Stimulated activated CD8-positive, alpha-beta memory T cell treated with anti-CD3 and anti-CD28 coated beads, Interleukin-15, amount 100 ng/mL, for 1 hour (primary cell): ENCODE data around the gene PLEKHA7.
"Not testable (repeated sequence)": the region's sequence is repeated elsewhere in the genome, so short reads cannot be mapped to it uniquely, and the experiment has no call there.

Experiments used
- DNase-seq: peaks from one replicate; pipeline ENCODE4 v3.0.0-alpha.2; 2020; ENCODE audit warnings: low read depth

The PLEKHA7 gene

GRCh38 chr11:16938061-16938460 lies 76.2 kb downstream of the PLEKHA7 start:
- no peak for DNase-seq

GRCh38 chr11:16936643-16937042 lies 77.6 kb downstream of the PLEKHA7 start:
- DNase-seq = no peak

DNA sequence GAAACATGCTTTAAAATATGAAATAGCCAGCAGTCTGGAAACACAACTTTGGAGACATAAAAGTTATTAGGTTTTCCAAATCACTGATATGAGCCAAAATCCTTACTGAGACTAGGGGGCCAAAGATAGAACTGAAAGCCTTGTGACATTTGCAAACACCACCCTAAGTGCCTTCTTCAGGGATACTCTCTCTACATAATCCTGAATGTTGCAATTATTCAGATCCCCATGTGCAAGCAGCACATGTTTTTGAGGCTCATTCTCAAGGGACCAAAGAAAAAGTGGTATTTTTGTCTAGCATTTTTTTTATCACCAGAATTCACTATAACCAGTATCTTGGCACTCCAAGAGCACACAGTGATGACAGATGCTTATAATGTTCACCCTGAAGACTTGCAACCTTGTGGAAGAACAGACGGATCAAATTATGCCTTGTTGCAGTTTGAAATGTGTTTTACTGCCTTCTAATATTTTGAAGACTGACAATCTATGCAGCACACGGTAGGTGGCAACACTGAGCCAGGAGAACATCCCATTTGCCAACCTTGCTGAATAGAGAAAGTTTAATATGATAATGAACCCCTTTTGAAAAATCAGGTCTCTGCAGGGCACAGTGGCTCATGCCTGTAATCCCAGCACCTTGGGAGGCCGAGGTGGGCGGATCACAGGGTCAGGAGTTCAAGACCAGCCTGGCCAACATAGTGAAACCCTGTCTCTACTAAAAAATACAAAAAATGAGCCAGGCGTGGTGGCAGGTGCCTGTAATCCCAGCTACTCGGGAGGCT lies 78.5 kb downstream of the PLEKHA7 start:
- DNase-seq = no peak

GRCh38 chr11:16933756-16934603 lies 80.2 kb downstream of the PLEKHA7 start:
- DNase-seq = no peak

DNA sequence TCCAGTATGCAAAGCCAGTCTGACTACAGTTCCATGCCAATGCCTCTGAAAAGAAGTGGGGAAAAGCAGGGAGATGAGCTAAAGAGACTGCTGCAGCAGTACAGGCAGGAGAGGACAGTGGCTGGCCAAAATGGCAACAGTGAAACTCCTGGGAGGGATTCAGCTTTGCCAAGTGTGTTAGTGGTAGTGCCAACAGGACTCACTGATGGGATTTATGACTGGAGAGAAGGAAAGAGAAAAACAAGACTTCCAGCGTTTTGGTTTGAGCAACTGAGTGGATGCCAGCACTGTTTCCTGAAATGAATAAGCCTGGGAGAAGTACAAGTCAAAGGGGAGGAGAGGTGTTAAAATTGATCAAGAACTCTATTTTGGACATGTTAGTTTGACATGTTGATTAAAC lies 80.9 kb downstream of the PLEKHA7 start:
- no peak for DNase-seq

GRCh38 chr11:16928044-16928443 lies 86.2 kb downstream of the PLEKHA7 start:
- no peak for DNase-seq

- no peak for DNase-seq
These were observed 87.2 kb downstream of the PLEKHA7 start for GRCh38 chr11:16926883-16927626.

- DNase-seq = no peak
These were observed 88.6 kb downstream of the PLEKHA7 start for GRCh38 chr11:16925561-16926065.

DNA sequence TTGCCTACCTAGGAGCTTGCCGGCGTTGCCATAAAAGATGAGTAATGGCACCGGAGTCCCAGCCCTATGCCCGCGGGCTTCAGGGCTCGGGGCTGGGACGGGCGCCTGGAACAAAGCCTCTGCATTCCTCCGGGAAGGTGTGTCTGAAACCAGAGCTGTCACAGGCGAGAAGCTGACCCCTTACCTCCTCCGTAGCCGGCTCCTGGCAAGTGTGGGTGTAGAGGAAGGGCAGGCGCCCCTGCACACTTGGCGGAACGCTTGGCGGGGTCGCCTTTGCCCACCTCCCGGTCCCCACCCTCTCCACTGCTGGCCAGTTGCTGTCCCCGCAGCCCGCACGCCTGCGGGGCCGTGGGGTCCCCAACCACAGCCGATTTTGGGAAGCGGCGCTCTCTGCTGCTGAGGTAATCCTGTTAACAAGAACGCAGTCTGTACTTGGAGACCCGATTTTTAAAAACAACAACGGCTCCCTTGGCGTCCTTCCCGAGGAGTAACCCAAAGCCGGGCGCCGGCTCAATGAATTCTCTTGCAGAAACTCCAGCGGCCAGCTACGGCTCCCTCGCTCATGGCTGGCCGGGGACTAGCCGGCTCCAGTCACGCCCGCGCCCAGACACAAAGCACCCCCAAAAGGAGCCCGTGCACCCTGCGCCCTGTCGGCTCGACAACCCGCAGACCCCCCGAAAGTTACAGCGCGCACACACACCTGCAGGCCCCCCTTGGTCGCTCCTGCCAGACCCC lies 89.2 kb downstream of the PLEKHA7 start:
- DNase-seq = no peak

- no peak for DNase-seq
These were observed 89.8 kb downstream of the PLEKHA7 start for GRCh38 chr11:16924462-16924825.

GRCh38 chr11:16923987-16924386 lies 90.2 kb downstream of the PLEKHA7 start:
- no peak for DNase-seq

GRCh38 chr11:16921668-16922067 lies 92.5 kb downstream of the PLEKHA7 start:
- DNase-seq = no peak

DNA sequence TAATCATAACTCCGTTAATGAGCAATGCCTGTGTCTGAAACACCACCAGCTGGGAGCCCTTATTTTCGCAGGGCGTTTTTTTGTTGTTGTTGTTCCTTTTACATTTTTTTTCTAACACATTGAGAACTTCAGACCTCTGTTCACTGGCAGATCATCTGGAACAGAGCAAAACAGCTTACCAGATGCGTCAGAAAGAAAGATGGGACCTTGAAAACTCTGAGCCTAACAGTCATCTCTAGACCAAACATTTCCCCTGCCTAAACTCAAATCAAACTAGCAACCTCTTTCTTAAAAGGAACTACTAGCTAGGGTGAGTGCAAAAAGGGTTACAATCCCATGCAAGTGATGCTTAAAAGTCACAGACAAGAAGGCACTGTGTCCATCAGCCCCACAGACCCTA lies 93.2 kb downstream of the PLEKHA7 start:
- DNase-seq = no peak

GRCh38 chr11:16920559-16920958 lies 93.7 kb downstream of the PLEKHA7 start:
- DNase-seq = no peak

DNA sequence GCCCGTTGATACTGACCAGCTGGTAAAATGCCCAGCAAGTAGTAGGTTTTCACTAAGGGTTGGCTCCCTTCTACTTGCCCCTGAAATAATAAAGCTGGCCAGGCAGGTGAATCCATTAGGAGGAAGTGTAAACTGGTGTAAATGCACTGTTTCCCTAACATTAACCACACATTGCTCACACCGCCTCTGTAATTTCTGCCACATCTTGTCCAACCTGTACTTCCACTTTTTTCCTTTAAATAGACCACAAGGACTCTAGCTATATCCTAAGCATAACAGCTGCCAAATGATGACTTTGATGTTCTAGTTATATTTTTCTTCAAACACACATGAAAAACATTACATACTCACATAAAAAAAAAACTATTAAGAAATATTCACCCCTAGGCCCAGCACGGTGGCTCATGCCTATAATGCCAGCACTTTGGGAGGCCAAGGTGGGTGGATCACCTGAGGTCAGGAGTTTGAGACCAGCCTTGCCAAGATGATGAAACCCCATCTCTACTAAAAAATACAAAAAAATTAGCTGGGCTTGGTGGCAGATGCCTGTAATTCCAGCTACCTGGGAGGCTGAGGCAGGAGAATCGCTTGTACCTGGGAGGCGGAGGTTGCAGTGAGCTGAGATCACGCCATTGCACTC lies 95.6 kb downstream of the PLEKHA7 start:
- not testable (repeated sequence) for DNase-seq

GRCh38 chr11:16917941-16918340 lies 96.3 kb downstream of the PLEKHA7 start:
- DNase-seq = no peak

GRCh38 chr11:16912692-16913111 lies 101.5 kb downstream of the PLEKHA7 start:
- DNase-seq = no peak

GRCh38 chr11:16911658-16912057 lies 102.6 kb downstream of the PLEKHA7 start:
- no peak for DNase-seq

GRCh38 chr11:16911186-16911585 lies 103.0 kb downstream of the PLEKHA7 start:
- no peak for DNase-seq

DNA sequence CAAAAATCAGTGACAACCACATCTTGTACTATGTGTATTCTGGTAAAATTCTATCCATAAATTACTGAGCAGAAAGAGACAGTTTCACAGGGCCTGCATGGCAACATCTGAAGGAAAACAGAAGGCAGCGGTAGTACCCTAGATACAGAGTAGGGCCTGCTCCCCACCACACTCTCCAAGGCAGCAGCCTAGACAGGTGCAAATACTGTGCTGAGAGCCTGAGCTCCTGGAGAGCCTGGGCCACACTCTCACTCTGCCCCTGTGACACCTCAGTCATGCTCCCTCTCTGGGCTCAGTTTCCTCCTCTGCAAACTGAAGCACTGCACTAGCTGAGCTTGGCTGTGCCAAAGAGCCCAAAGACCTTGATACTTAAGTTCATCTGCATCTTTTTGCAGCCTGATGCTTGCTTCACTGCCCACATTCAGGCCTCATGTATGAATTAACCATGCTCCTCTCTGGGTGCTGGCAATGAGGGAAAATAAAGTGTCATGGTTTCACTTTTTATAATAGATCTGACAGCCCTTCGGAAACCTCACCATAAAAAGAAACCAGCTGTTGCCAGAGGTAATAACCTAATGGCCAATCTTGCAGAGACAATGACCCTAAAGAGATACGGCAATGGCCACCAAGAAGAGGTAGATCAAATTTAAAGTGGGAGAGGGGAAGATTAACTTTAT lies 104.7 kb downstream of the PLEKHA7 start:
- DNase-seq = no peak

GRCh38 chr11:16905375-16905774 lies 108.8 kb downstream of the PLEKHA7 start:
- DNase-seq = no peak
